Measurements from ENCODE around the gene ELMOD1. TPM values are rescaled to one million over a fixed set of nuclear protein-coding genes. Genes with fewer than 3 reads are reported as not detected.

ELMOD1 gene
- total RNA-seq, 4 donors from 2014 or later = not detected

GRCh38 chr11:107683807-107684206, 92.9 kb downstream of the ELMOD1 start:
- TF ChIP-seq CTCF (IDR thresholded peaks at IDR 0.05; ENCODE audit: low read depth) = no peak

- TF ChIP-seq CTCF (IDR thresholded peaks at IDR 0.05; ENCODE audit: low read depth) = no peak
Measured at GRCh38 chr11:107688322-107688918, 97.5 kb downstream of the ELMOD1 start.

- TF ChIP-seq CTCF (IDR thresholded peaks at IDR 0.05; ENCODE audit: low read depth) = no peak
Measured at GRCh38 chr11:107689317-107690202, 98.6 kb downstream of the ELMOD1 start.

- TF ChIP-seq CTCF (IDR thresholded peaks at IDR 0.05; ENCODE audit: low read depth) = no peak
Measured at GRCh38 chr11:107691000-107691750, 100.2 kb downstream of the ELMOD1 start.

- no peak for TF ChIP-seq CTCF (IDR thresholded peaks at IDR 0.05; ENCODE audit: low read depth)
Measured at GRCh38 chr11:107695446-107695845, 104.5 kb downstream of the ELMOD1 start.

GRCh38 chr11:107696140-107696539, 105.2 kb downstream of the ELMOD1 start:
- TF ChIP-seq CTCF (IDR thresholded peaks at IDR 0.05; ENCODE audit: low read depth) = no peak

GRCh38 chr11:107697291-107697690, 106.3 kb downstream of the ELMOD1 start:
- TF ChIP-seq CTCF (IDR thresholded peaks at IDR 0.05; ENCODE audit: low read depth) = no peak
